Neural progenitor cell (in vitro differentiated cells): ENCODE data around the gene SPAAR. TPM values are rescaled to one million over a fixed set of nuclear protein-coding genes. Genes with fewer than 3 reads are reported as not detected.

Source experiments
- DNase-seq: peaks from one replicate; pipeline ENCODE4 v3.0.0-alpha.2; 2016; ENCODE audit warnings: low spot score
- H2AFZ ChIP-seq: fragments of 200-600 bp; sonication (generic); replicated peaks from 2 replicates; pipeline ENCODE4 v1.6.1; 2016; ENCODE audit warnings: antibody characterized with exemption
- H3F3A ChIP-seq: fragments of 200-600 bp; sonication (generic); 2 replicates; pipeline ENCODE4 v1.6.1; 2016; ENCODE audit warnings: antibody characterized with exemption, low read depth
- H3K27ac ChIP-seq: fragments of 200-600 bp; sonication (generic); 2 replicates; pipeline ENCODE4 v1.5.1; 2016; ENCODE audit warnings: mild to moderate bottlenecking
- H3K27me3 ChIP-seq: fragments of 200-600 bp; sonication (generic); 2 replicates; pipeline ENCODE4 v1.6.1; 2016; ENCODE audit warnings: mild to moderate bottlenecking, moderate library complexity
- H3K36me3 ChIP-seq: fragments of 200-600 bp; sonication (generic); 2 replicates; pipeline ENCODE4 v1.5.1; 2016
- H3K4me1 ChIP-seq: fragments of 200-600 bp; sonication (generic); 2 replicates; pipeline ENCODE4 v1.6.1; 2016; ENCODE audit warnings: mixed run types
- H3K4me2 ChIP-seq: fragments of 200-600 bp; sonication (generic); 2 replicates; pipeline ENCODE4 v1.6.1; 2016
- H3K4me3 ChIP-seq: fragments of 200-600 bp; sonication (generic); 2 replicates; pipeline ENCODE4 v1.5.1; 2016
- H3K79me2 ChIP-seq: fragments of 200-600 bp; sonication (generic); 2 replicates; pipeline ENCODE4 v1.6.1; 2016; ENCODE audit warnings: low read depth
- H3K9ac ChIP-seq: fragments of 200-600 bp; sonication (generic); 2 replicates; pipeline ENCODE4 v1.6.1; 2016
- H3K9me3 ChIP-seq: fragments of 200-600 bp; sonication (generic); 2 replicates; pipeline ENCODE4 v1.5.1; 2016; ENCODE audit warnings: low read depth
- H4K20me1 ChIP-seq: fragments of 200-600 bp; sonication (generic); 2 replicates; pipeline ENCODE4 v1.6.1; 2016; ENCODE audit warnings: low read depth
- H3K27ac Mint-ChIP-seq: 3 replicates; pipeline ENCODE4 v1.8.0; 2021; ENCODE audit warnings: mixed read lengths
- H3K27me3 Mint-ChIP-seq: 2 replicates; pipeline ENCODE4 v1.8.0; 2022; ENCODE audit warnings: low read depth, mild to moderate bottlenecking, inconsistent platforms, moderate library complexity, mixed read lengths; ENCODE audit not compliant: insufficient read depth
- H3K36me3 Mint-ChIP-seq: 3 replicates; pipeline ENCODE4 v1.8.0; 2021; ENCODE audit warnings: mixed read lengths
- H3K4me1 Mint-ChIP-seq: 3 replicates; pipeline ENCODE4 v1.8.0; 2021; ENCODE audit warnings: mixed read lengths
- H3K4me3 Mint-ChIP-seq: 3 replicates; pipeline ENCODE4 v1.8.0; 2021; ENCODE audit warnings: mild to moderate bottlenecking, moderate library complexity, mixed read lengths
- H3K9me3 Mint-ChIP-seq: 3 replicates; pipeline ENCODE4 v1.8.0; 2020; ENCODE audit warnings: mixed read lengths
- CTCF ChIP-seq: fragments of 200-600 bp; sonication (generic); IDR thresholded peaks from 2 replicates; pipeline ENCODE4 v1.5.1; 2017; ENCODE audit warnings: antibody characterized with exemption, mild to moderate bottlenecking
- EZH2 ChIP-seq: fragments of 200-600 bp; sonication (generic); IDR thresholded peaks from 2 replicates; pipeline ENCODE4 v1.6.1; 2017; ENCODE audit warnings: antibody characterized with exemption, mild to moderate bottlenecking, moderate library complexity
- EZH2phosphoT487 ChIP-seq: fragments of 200-600 bp; sonication (generic); IDR thresholded peaks from 2 replicates; pipeline ENCODE4 v1.6.1; 2017; ENCODE audit warnings: antibody characterized with exemption
- total RNA-seq: library from RNA; depleted of rRNA; stranded (reverse); fragments of >200 nt; gene quantifications from 2 replicates; pipeline ENCODE4 v1.2.3, GENCODE V29; 2015; ENCODE audit warnings: low replicate concordance

SPAAR gene
- total RNA-seq, 1 donor from 2014 or later, result not detected

- Mint-ChIP-seq H3K4me1 (no peaks in the 10 kb centered on the region), H3K36me3 (peaks cover 1% of the 10 kb centered on the region), H3K27me3 (peaks cover 9% of the 10 kb centered on the region), H3K27ac (no peak overlapping the region), H3K4me3 (no peak overlapping the region), H3K9me3 (no peaks in the 10 kb centered on the region)
- H3K4me1 ChIP-seq, result no peaks in the 10 kb centered on the region
- H3K9ac ChIP-seq, result no peak overlapping the region
- H2AFZ ChIP-seq, result no peak overlapping the region
- no peak for TF ChIP-seq CTCF
- no peak for TF ChIP-seq EZH2
- TF ChIP-seq EZH2phosphoT487, result no peak
- no peak for DNase-seq
- H3K9me3 ChIP-seq, result no peaks in the 10 kb centered on the region
- no peaks in the 10 kb centered on the region for H4K20me1 ChIP-seq
- H3K4me3 ChIP-seq, result no peak overlapping the region
- peaks cover 61% of the 10 kb centered on the region for H3K27me3 ChIP-seq
- H3K79me2 ChIP-seq, result no peaks in the 10 kb centered on the region
- no peaks in the 10 kb centered on the region for H3F3A ChIP-seq
- no peak overlapping the region for H3K4me2 ChIP-seq
- no peaks in the 10 kb centered on the region for H3K36me3 ChIP-seq
- no peak overlapping the region for H3K27ac ChIP-seq
Measured at GRCh38 chr9:35940458-35941407, 31.4 kb downstream of the SPAAR start.

GRCh38 chr9:35942286-35942685 lies 33.0 kb downstream of the SPAAR start:
- H3K4me1 ChIP-seq, result no peaks in the 10 kb centered on the region
- H3K4me2 ChIP-seq, result no peak overlapping the region
- H3K9me3 ChIP-seq, result no peaks in the 10 kb centered on the region
- no peak for DNase-seq
- no peaks in the 10 kb centered on the region for H3K36me3 ChIP-seq
- Mint-ChIP-seq H3K27me3 (peaks cover 7% of the 10 kb centered on the region), H3K4me3 (no peak overlapping the region), H3K27ac (no peak overlapping the region), H3K36me3 (peaks cover 1% of the 10 kb centered on the region), H3K9me3 (no peaks in the 10 kb centered on the region), H3K4me1 (no peaks in the 10 kb centered on the region)
- H3K79me2 ChIP-seq, result no peaks in the 10 kb centered on the region
- no peak overlapping the region for H3K4me3 ChIP-seq
- H3F3A ChIP-seq, result no peaks in the 10 kb centered on the region
- H3K27me3 ChIP-seq, result peaks cover 62% of the 10 kb centered on the region
- H3K27ac ChIP-seq, result no peak overlapping the region
- H4K20me1 ChIP-seq, result no peaks in the 10 kb centered on the region
- no peak overlapping the region for H3K9ac ChIP-seq
- H2AFZ ChIP-seq, result no peak overlapping the region
- no peak for TF ChIP-seq EZH2phosphoT487
- no peak for TF ChIP-seq EZH2
- no peak for TF ChIP-seq CTCF

- Histone ChIP-seq H3K9ac (no peak overlapping the region), H3K27me3 (peaks cover 79% of the 10 kb centered on the region), H4K20me1 (no peaks in the 10 kb centered on the region), H3K4me1 (no peaks in the 10 kb centered on the region), H3K27ac (no peak overlapping the region), H3K79me2 (no peaks in the 10 kb centered on the region), H3K9me3 (no peaks in the 10 kb centered on the region), H3K4me3 (no peak overlapping the region), H3K36me3 (no peaks in the 10 kb centered on the region), H3K4me2 (no peak overlapping the region), H2AFZ (no peak overlapping the region), H3F3A (no peaks in the 10 kb centered on the region)
- H3K9me3 Mint-ChIP-seq, result no peaks in the 10 kb centered on the region
- no peak overlapping the region for H3K27ac Mint-ChIP-seq
- H3K4me3 Mint-ChIP-seq, result no peak overlapping the region
- H3K27me3 Mint-ChIP-seq, result peaks cover 7% of the 10 kb centered on the region
- TF ChIP-seq CTCF (no peak), EZH2phosphoT487 (no peak), EZH2 (no peak)
- no peaks in the 10 kb centered on the region for H3K4me1 Mint-ChIP-seq
- no peak for DNase-seq
- no peaks in the 10 kb centered on the region for H3K36me3 Mint-ChIP-seq
Measured at GRCh38 chr9:35944173-35944572, 34.9 kb downstream of the SPAAR start.
